HL-60 (cell line): ENCODE results near the gene TACR2.

Experiments
- CTCF ChIP-seq: IDR thresholded peaks from one replicate; pipeline ENCODE4 v1.5.1; 2011; ENCODE audit warnings: low read length, control low read depth, inconsistent platforms; ENCODE audit not compliant: insufficient read depth
- GABPA ChIP-seq: IDR thresholded peaks from 2 replicates; pipeline ENCODE4 v1.6.1; 2012; ENCODE audit warnings: low read depth
- REST ChIP-seq: IDR thresholded peaks from 2 replicates; pipeline ENCODE4 v1.6.1; 2012; ENCODE audit warnings: low read depth; ENCODE audit not compliant: insufficient replicate concordance

- TF ChIP-seq CTCF (no peak), GABPA (no peak), REST (no peak)
These were observed 40.1 kb downstream of the TACR2 start for GRCh38 chr10:69376662-69377061.
